Measurements from ENCODE around the gene POLE4.

The POLE4 gene

DNA sequence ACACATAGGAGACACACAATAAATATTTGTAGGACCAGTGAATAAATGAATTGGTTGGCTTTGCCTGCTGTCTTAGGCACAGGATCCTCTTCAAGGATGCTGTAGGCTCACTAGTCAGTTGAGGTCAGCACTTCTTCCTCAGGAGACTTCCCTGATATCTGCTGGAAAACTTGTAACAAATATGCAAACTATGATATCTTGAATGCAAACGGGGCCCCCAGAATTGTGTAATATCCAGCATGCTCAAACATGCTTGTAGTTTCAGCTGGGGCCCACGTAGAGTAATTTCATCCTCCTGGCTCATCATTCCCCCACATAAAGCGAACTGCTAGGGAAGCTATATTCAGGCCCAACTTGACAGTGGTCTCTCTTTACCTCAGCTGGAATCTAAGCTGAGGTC is 43.6 kb downstream of the POLE4 start:
- no peak for DNase-seq (ENCODE audit: low spot score)

DNA sequence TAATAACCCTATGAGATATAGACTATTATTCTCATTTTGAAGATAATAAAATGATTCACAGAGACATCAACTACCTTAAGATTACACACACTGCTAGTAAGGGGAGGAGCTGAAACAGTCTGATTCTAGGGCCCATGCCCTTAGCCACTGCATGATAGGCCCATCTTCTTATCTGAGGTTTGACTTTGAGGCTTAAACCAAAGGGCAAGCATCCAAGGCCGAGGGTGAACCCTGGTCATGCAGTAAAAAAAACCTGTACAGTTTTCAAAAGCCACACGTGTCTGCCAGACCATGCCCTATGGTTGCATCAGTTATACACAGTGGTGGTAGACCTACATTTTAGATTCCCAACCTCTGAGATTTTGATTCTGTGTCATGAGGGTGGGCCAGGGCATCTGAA is 44.8 kb downstream of the POLE4 start:
- DNase-seq (ENCODE audit: low spot score) = no peak

DNA sequence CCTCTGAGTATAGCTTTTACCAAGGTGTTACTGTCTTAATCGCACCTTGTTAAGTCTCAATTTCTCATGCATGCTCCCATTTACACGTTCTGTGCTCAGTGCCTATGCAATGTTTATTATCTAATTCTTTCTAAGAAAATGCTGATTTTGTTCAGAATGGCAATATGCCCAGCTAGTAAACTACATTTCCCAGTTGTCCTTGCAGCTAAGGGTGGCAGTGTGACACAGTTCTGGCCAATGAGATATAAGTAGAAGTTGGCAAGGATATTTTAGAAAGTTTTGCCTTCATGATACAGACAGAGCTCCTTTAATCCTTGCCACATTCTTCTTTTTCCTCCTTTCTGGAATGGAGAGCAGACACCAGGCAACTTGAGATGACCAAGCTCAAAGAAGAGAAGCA is 45.3 kb downstream of the POLE4 start:
- DNase-seq (ENCODE audit: low spot score) = no peak

DNA sequence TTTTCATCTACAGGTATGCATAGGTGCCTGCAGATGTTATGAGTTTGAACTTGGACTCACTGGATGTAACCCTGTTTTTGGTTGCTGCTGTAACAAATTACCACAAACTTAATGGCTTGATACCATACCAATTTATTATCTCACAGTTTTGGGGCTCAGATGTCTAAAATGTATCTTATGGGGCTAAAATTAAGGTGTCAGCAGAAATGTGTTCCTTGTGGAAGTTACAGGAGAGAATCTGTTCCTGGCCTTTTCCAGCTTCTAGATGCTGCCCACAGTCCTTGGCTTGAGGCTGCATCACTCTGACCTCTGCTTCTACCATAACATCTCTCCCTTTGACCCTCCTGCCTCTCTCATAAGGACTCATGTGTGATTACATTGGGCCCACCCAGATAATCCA is 47.6 kb downstream of the POLE4 start:
- DNase-seq (ENCODE audit: low spot score) = no peak

DNA sequence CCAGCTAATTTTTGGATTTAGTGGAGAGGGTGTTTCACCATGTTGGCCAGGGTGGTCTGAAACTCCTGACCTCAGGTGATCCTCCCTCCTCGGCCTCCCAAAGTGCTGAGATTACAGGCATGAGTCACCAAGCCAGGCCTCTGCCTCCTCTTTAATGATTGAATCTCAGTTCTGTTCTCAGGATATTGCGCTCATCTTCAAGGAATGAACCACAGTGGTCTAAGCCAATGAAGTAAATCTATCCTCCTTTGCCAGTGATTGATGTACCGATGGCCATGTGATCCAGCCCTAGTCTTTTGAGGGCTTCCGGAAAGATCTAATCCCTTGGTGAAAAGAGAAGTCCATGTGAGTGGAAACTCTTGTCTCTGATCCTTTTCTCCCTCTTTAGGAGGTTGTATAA is 48.6 kb downstream of the POLE4 start:
- no peak for DNase-seq (ENCODE audit: low spot score)

DNA sequence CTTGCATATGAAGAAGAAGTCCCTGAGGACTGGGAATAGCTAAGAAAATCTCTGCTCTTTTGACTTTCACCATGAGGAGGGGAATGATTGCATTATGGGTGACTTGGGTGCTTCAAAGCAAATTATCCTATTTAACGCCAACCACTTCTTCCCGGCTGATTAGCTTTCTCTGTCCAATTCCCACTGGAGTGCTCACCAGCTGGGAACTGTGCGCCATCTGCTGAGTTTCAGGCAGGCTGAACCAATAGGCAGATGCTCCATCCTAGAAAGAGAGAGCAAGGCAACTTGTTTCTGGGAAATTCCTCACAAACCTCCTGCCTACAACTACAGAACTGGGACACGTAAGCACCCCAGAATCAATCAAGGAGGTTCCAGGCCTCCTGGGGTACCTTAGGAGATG is 49.4 kb downstream of the POLE4 start:
- DNase-seq (ENCODE audit: low spot score) = no peak

DNA sequence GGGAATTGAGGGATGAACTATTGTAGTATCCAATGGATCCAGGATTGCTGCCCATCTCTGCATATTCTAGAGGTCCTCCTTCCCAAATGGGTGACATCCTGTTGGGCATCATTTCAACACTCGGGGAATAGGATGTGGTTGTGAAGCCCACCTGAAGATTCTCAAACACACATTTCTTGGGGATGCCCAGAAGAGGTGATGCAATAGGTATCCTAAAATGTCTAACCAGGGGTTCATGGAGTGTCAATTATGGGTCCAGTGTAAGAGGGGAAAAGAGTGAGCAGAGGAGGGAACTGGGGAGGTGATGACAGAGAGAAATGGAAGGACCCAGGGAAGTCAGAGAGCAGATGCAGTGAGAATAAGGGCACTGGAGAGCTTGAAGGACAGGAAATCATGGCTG is 52.1 kb downstream of the POLE4 start:
- no peak for DNase-seq (ENCODE audit: low spot score)

DNA sequence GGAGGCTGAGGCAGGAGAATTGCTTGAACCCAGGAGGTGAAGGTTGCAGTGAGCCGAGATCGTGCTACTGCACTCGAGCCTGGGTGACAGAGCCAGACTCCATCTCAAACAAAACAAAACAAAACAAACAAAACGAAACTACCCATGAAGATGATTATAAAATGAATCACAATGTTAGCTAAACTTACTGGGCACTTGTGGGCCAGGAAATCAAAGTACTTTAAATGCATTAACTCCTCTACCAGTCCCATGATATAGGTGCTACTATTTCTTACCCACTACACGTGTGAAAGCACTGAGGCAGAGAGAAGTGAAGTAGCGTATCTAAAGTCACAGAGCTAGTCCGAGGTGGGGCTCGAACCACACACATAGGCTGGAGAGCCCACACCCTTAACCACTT is 53.6 kb downstream of the POLE4 start:
- no peak for DNase-seq (ENCODE audit: low spot score)

DNA sequence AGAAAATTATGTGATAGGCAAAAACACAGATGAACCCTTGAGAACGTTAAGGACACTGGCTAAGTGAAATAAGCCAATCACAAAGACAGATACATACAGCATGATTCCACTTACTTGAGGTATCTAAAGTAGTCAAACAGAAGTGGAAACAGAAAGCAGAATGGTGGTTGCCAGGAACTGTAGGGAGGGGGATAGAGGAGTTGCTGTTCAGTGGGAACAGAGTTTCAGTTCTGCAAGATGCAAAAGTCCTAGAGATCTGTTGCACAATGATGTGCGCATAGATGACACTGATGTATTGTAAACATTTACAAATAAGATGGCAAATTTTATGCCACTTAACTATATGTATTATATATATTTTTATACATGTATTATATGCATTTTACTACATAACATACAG is 59.7 kb downstream of the POLE4 start:
- no peak for DNase-seq (ENCODE audit: low spot score)

Measured in SW480 (cell line).